ENCODE measurements around the gene MBTPS1.

GRCh38 chr16:84087001-84087400 is 29.7 kb downstream of the MBTPS1 start:
- TF ChIP-seq ZFP36 (IDR thresholded peaks at IDR 0.05; ENCODE audit: borderline replicate concordance, partially characterized antibody) (no peak), POLR2A (IDR thresholded peaks at IDR 0.05; ENCODE audit: low read length) (no peak), CBX2 (IDR thresholded peaks at IDR 0.05; ENCODE audit: borderline replicate concordance, low read depth) (no peak)
